GM12801 (cell line): ENCODE results near the gene BFSP1.

Source experiments
- TF ChIP-seq, protein P1 (sequence below): IDR thresholded peaks from one replicate; pipeline ENCODE4 v1.5.1; 2011; ENCODE audit warnings: control low read depth; ENCODE audit not compliant: insufficient read length; ENCODE audit errors: extremely low read depth

BFSP1 gene

GRCh38 chr20:17485017-17485416 is 46.2 kb downstream of the BFSP1 start:
- TF ChIP-seq, protein P1, sequence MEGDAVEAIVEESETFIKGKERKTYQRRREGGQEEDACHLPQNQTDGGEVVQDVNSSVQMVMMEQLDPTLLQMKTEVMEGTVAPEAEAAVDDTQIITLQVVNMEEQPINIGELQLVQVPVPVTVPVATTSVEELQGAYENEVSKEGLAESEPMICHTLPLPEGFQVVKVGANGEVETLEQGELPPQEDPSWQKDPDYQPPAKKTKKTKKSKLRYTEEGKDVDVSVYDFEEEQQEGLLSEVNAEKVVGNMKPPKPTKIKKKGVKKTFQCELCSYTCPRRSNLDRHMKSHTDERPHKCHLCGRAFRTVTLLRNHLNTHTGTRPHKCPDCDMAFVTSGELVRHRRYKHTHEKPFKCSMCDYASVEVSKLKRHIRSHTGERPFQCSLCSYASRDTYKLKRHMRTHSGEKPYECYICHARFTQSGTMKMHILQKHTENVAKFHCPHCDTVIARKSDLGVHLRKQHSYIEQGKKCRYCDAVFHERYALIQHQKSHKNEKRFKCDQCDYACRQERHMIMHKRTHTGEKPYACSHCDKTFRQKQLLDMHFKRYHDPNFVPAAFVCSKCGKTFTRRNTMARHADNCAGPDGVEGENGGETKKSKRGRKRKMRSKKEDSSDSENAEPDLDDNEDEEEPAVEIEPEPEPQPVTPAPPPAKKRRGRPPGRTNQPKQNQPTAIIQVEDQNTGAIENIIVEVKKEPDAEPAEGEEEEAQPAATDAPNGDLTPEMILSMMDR, result no peak

GRCh38 chr20:17482536-17482935 is 48.6 kb downstream of the BFSP1 start:
- TF ChIP-seq, protein P1, result no peak

- TF ChIP-seq, protein P1, result no peak
Observed at GRCh38 chr20:17481661-17482060, 49.5 kb downstream of the BFSP1 start.

DNA sequence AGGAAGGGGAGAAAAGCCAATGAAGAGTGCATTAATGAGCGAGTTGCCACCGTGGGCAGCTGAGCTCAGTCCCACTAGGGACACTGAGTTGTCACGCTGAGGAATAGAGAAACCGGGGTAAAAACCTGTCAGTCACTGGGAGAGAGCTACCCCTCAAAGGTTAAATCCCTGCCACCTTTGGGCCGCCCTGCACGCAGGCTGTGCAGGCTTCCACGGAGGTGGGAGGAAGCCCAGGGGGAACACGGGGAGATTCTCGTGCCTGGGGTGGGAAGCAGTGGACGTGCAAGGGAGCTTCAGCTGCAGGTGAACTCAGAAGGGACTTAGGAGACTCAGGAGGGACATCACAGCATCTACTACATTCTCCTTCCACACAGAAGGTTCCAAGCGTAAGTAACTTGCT is 50.5 kb downstream of the BFSP1 start:
- TF ChIP-seq, protein P1, result no peak

GRCh38 chr20:17479063-17479657 is 52.0 kb downstream of the BFSP1 start:
- TF ChIP-seq, protein P1, result no peak

GRCh38 chr20:17473659-17474058 is 57.5 kb downstream of the BFSP1 start:
- TF ChIP-seq, protein P1, result no peak

- TF ChIP-seq, protein P1, result no peak
Observed at GRCh38 chr20:17471606-17472187, 59.5 kb downstream of the BFSP1 start.
